Articular chondrocyte of knee joint (primary cell): ENCODE data around the gene CARM1. TPM values are rescaled to one million over a fixed set of nuclear protein-coding genes. Genes with fewer than 3 reads are reported as not detected.

Experiments
- small RNA-seq: library from RNA; depleted of rRNA; stranded (forward); fragments of <200 nt; gene quantifications from one replicate; pipeline ENCODE3, GENCODE V24; 2012
- total RNA-seq: library from RNA; depleted of rRNA; stranded (reverse); fragments of >200 nt; gene quantifications from 2 replicates; pipeline ENCODE4 v1.2.3, GENCODE V29; 2012

Gene CARM1
- total RNA-seq: 32.5 and 38.8 TPM in 2 replicates

DNA sequence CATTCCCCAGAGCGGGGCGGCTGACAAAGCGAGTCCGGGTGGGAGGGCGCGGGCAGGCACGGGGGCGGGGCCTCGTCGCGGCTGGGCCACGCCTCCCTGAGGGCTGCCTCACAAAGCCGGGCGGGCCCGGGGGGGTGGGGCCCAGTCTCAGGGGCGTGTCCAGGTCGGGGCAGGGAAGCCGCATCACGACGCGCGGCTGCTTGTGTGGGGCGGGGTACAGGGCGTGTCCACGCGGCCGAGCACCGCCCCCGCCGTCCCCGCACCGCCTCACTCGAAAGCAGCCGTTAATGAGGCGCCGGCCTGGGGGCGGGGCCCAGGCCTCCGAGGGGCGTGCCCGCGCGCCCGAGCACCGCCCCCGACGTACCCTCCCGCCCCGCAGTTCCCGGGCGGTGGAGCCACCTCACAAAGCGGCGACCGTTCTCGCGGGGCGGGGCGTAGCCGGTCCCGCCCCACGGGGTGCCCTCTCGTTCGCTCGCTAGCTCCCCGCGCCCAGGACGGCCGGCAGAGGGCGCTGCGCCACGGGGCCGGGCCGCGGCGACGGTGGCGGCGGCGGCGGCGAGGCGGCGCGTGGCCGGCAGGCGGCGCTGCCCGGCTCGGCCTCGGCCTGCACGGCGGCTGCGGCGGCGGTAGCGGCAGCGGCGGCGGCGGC is at the start of gene CARM1:
TSS of gene CARM1 (plus strand) at position 599 of the 649 bp plus-strand sequence. CDS start 150 bp downstream, outside the sequence.

DNA sequence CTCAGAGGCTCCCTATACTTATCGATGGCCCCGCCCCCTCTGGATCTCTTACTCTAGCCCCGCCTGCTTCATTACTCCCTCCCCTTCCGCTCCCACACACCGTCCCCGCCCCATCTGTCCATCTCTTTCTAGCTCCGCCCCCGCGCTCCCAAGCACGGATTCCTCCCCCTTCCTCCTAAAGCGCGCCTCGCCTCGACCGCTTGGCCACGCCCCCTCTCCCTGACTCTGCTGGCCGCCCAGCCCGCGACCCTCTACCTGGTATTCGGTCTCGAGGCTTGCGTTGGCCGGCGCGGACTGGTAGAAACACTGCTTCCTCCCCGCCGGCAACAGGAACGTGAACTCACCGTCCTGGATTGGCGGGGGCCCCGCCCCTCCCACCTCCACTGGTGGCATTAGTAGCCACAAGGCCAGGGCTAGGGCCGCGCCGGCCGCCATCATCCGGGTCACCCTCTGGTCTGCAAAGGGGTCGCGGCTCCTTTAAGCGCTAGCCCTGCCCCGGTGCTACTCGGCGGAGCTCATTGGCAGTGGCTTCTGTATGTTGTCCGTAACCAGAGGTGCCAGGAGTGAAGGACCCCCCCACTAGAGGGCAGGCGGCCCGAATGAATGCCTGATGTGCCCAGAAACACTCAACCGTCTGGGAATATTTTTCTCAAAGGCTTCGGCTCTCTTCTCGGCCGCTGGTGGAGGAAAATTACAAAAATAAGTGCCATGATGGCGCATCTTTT is 35.4 kb upstream of the CARM1 start, which contains the start of gene TMED1:
TSS of gene TMED1 (minus strand) at position 459 of the 725 bp plus-strand sequence. CDS start at position 438, 21 bp downstream.

GRCh38 chr19:10848230-10848856 is 23.0 kb upstream of the CARM1 start, which contains the start of gene C19orf38:
Gene C19orf38 (plus strand): TSS chr19:10848415. CDS start chr19:10848509, 94 bp downstream.

GRCh38 chr19:10928563-10929401 is 57.4 kb downstream of the CARM1 start, which contains the start of the genes TIMM29 and YIPF2:
Gene TIMM29 (plus strand): TSS chr19:10928811. CDS start chr19:10928823, 12 bp downstream.
Gene YIPF2 (minus strand): TSS chr19:10928639. CDS start chr19:10928410, 229 bp downstream.

GRCh38 chr19:10960314-10961072 is 89.1 kb downstream of the CARM1 start, which contains the start of gene SMARCA4:
Gene SMARCA4 (plus strand): TSS chr19:10961030. CDS start chr19:10984152, 23,122 bp downstream.

Small RNA genes within 50 kb of the gene (small RNA-seq; reads per million reads assigned to genes)
- not detected for gene MIR6793

Other genes starting within 250 kb of the CARM1 start
- 42.2 and 44.1 TPM in 2 replicates for gene SLC44A2, start 246.0 kb upstream of the CARM1 start, total RNA-seq
- gene ILF3, start 217.2 kb upstream of the CARM1 start, total RNA-seq: 92.3 and 109 TPM in 2 replicates
- 20.4 and 23.8 TPM in 2 replicates for gene QTRT1, start 170.1 kb upstream of the CARM1 start, total RNA-seq
- gene DNM2, start 153.5 kb upstream of the CARM1 start, total RNA-seq: 71.3 and 75.5 TPM in 2 replicates
- 30.8 and 32.1 TPM in 2 replicates for gene TMED1, start 35.3 kb upstream of the CARM1 start, total RNA-seq
- gene C19orf38, start 23.1 kb upstream of the CARM1 start, total RNA-seq: not detected in 2 replicates
- 93.6 and 98.7 TPM in 2 replicates for gene YIPF2, start 57.1 kb downstream of the CARM1 start, total RNA-seq
- 23.3 and 24.5 TPM in 2 replicates for gene TIMM29, start 57.3 kb downstream of the CARM1 start, total RNA-seq
- 48.2 and 53.7 TPM in 2 replicates for gene SMARCA4, start 89.5 kb downstream of the CARM1 start, total RNA-seq
- gene LDLR, start 217.9 kb downstream of the CARM1 start, total RNA-seq: 90.7 and 120 TPM in 2 replicates